Effector CD8-positive, alpha-beta T cell (primary cell): ENCODE measurements around the gene TMEM26.

Experiments
- DNase-seq: peaks from one replicate; lab custom pipeline; 2025; lab: John Stamatoyannopoulos, UW

Gene TMEM26

GRCh38 chr10:61460835-61461234, 7.7 kb upstream of the TMEM26 start:
- DNase-seq: no peak

GRCh38 chr10:61458031-61458430, 4.8 kb upstream of the TMEM26 start:
- no peak for DNase-seq

- DNase-seq: no peak
Observed at GRCh38 chr10:61456095-61456789, 3.1 kb upstream of the TMEM26 start.

GRCh38 chr10:61455656-61456055, 2.5 kb upstream of the TMEM26 start:
- DNase-seq: no peak

- no peak for DNase-seq
Observed at GRCh38 chr10:61454541-61454940, 1.4 kb upstream of the TMEM26 start.

GRCh38 chr10:61452151-61452651, 980 bp downstream of the TMEM26 start:
- no peak for DNase-seq

GRCh38 chr10:61451357-61451756, 1.8 kb downstream of the TMEM26 start:
- DNase-seq: no peak

GRCh38 chr10:61448841-61449600, 4.2 kb downstream of the TMEM26 start:
- DNase-seq: no peak

GRCh38 chr10:61448091-61448490, 5.1 kb downstream of the TMEM26 start:
- no peak for DNase-seq

GRCh38 chr10:61439058-61439609, 14.0 kb downstream of the TMEM26 start:
- DNase-seq: no peak

- no peak for DNase-seq
Observed at GRCh38 chr10:61438141-61438988, 14.8 kb downstream of the TMEM26 start.

- no peak for DNase-seq
Observed at GRCh38 chr10:61423178-61423577, 30.0 kb downstream of the TMEM26 start.

GRCh38 chr10:61417661-61418060, 35.5 kb downstream of the TMEM26 start:
- no peak for DNase-seq

- no peak for DNase-seq
Observed at GRCh38 chr10:61415824-61416223, 37.4 kb downstream of the TMEM26 start.

GRCh38 chr10:61411706-61412105, 41.5 kb downstream of the TMEM26 start:
- DNase-seq: no peak

- DNase-seq: no peak
Observed at GRCh38 chr10:61410353-61411070, 42.7 kb downstream of the TMEM26 start.

- no peak for DNase-seq
Observed at GRCh38 chr10:61409157-61409556, 44.0 kb downstream of the TMEM26 start.

GRCh38 chr10:61408105-61408504, 45.1 kb downstream of the TMEM26 start:
- no peak for DNase-seq

- DNase-seq: no peak
Observed at GRCh38 chr10:61406736-61407135, 46.4 kb downstream of the TMEM26 start.

- no peak for DNase-seq
Observed at GRCh38 chr10:61406242-61406641, 46.9 kb downstream of the TMEM26 start.

GRCh38 chr10:61404751-61405150, 48.4 kb downstream of the TMEM26 start:
- no peak for DNase-seq
